Germinal center (tissue), 1 donor: ENCODE measurements around the gene HSPA2.
"Not testable (repeated sequence)": the region's sequence is repeated elsewhere in the genome, so short reads cannot be mapped to it uniquely, and the experiment has no call there.

Experiments used
- DNase-seq: peaks from one replicate; pipeline ENCODE4 v3.0.0; 2012; ENCODE audit warnings: mixed read lengths, low spot score

The HSPA2 gene

DNA sequence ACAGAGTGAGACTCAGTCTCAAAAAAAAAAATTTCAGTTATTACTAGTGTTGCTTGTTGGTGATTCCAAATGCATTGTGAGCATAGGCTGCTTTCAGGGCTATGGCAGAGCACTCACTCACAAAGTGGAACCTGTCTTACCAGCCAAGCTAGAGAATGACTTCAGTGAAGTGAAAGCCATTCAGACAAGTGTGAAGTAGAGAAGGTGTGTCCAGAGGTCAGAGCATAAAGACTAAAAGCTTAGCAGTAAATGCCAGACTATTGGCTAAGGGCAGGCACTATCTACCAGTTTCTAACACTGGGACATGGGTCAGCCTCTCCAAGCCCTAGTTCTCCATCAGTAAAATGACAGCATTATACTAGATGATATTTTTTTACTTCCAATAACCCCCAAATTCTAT lies 21.9 kb downstream of the HSPA2 start:
- DNase-seq = no peak

DNA sequence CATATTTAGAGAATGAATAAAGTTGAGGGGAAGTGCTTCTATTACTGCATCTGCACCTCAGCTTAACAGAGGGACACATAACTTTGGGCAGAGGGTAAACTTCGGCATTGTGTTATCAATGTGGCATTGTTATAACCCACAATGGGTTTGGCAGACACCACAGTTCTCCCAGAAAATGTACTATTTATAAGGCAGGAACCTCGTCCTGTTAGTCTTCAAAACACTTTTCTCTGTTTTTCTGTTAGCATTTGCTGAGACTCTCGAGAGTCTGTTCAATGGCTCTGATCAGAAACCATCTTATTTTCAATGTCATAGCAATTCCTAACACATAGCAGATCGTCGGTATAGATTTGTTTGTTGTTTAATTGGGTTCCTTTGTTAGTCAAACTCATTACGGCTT lies 23.2 kb downstream of the HSPA2 start:
- DNase-seq = no peak

- DNase-seq = no peak
Observed at GRCh38 chr14:64566651-64567122, 26.1 kb downstream of the HSPA2 start.

DNA sequence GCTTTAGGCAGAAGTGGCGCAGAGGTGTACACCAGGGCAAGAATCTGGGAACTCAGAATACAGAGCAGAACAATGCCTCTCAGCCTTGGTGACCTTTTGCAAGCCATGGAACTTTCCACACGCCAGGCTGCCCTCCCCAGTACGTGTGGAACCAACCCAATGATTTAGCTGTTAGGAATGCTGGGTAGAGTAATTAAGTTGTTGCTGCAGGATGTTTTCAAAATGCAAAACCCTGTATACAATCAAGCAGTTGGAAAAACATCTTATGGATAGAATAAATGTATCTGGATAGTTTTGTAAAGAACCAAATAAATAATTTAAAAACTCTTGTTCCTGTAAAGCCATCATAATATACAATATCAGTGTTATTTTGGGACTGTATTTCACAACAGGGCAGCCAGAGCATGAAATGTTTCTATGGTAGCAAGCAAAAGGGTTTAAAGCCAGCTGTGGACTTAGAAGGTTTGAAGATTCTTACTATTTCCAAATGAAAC lies 28.6 kb downstream of the HSPA2 start:
- no peak for DNase-seq

GRCh38 chr14:64569646-64570045 lies 29.1 kb downstream of the HSPA2 start:
- not testable (repeated sequence) for DNase-seq

DNA sequence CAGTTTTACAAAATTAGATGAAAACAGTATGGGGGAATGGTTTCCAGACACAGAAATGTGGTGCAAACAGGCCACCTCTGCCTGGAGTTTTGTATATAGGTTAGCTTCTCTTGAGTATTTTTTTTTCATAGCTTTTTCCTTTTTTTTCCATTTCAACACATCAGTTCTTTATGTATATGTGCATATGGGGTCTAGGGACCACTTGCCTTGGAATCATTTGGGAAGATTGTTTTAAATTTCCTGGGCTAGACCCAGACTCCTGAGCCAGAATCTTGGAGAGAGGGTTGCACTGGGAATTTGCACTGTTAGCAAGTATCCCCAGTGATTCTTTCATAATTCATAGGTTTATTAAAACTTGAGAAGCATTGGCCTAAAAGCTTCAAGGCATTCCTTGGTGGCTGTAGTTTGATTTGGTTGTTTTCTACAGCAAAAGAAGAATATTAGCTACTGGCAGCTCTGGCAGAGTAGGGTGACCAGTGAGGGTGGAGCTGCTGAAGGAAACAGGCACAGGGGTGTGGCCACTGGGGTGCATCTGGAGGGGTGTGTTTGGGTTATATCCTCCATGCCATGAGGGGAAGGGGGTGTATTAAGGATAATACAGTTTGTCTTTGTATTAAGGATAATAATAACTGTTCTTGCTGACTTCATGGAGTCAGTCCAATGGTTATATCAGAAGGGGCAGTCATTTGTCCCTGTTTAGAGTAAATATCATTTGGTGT lies 32.0 kb downstream of the HSPA2 start:
- no peak for DNase-seq

DNA sequence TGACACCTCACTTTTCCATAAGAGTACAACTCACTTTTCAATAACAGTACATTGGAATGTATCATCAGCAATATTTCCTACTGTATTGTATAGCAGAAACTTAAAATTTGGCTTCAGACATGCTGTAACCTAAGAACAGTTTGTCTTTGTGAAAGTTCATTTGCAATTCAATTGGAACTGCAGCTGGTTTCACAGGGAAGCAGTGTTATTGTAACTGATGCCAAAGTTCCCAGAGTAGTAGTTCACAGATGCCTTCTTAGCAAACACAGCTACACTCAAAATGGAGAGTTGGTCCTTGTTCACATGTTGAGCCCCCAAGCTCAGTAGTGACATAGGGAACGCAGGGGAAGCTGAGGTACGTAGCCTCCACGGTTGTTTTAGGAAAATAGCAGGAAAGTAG lies 32.6 kb downstream of the HSPA2 start:
- no peak for DNase-seq

GRCh38 chr14:64574371-64575107 lies 34.0 kb downstream of the HSPA2 start:
- DNase-seq = no peak

GRCh38 chr14:64577211-64577610 lies 36.7 kb downstream of the HSPA2 start:
- DNase-seq = no peak

GRCh38 chr14:64580467-64580866 lies 39.9 kb downstream of the HSPA2 start:
- no peak for DNase-seq

- DNase-seq = no peak
Observed at GRCh38 chr14:64581363-64581762, 40.8 kb downstream of the HSPA2 start.

GRCh38 chr14:64581817-64582216 lies 41.3 kb downstream of the HSPA2 start:
- no peak for DNase-seq

- no peak for DNase-seq
Observed at GRCh38 chr14:64584190-64584589, 43.6 kb downstream of the HSPA2 start.

GRCh38 chr14:64591809-64592208 lies 51.3 kb downstream of the HSPA2 start:
- DNase-seq = no peak
